ENCODE data around the gene PKP1.

Gene PKP1

GRCh38 chr1:201376107-201376463 lies 92.8 kb downstream of the PKP1 start:
- no peak for DNase-seq

- no peak for DNase-seq
Observed at GRCh38 chr1:201376464-201377374, 93.4 kb downstream of the PKP1 start.

- DNase-seq: no peak
Observed at GRCh38 chr1:201377611-201378092, 94.3 kb downstream of the PKP1 start, which contains the start of gene TNNT2. TSS of gene TNNT2 (minus strand) at chr1:201377680. CDS start at chr1:201373254, 4,426 bp downstream.

GRCh38 chr1:201378804-201379203 lies 95.5 kb downstream of the PKP1 start:
- DNase-seq: no peak

GRCh38 chr1:201379733-201380242 lies 96.5 kb downstream of the PKP1 start:
- DNase-seq: no peak

- DNase-seq: no peak
Observed at GRCh38 chr1:201381130-201381529, 97.8 kb downstream of the PKP1 start.

Measured in effector CD8-positive, alpha-beta T cell (primary cell).